ENCODE data around the gene PLA2R1.

DNA sequence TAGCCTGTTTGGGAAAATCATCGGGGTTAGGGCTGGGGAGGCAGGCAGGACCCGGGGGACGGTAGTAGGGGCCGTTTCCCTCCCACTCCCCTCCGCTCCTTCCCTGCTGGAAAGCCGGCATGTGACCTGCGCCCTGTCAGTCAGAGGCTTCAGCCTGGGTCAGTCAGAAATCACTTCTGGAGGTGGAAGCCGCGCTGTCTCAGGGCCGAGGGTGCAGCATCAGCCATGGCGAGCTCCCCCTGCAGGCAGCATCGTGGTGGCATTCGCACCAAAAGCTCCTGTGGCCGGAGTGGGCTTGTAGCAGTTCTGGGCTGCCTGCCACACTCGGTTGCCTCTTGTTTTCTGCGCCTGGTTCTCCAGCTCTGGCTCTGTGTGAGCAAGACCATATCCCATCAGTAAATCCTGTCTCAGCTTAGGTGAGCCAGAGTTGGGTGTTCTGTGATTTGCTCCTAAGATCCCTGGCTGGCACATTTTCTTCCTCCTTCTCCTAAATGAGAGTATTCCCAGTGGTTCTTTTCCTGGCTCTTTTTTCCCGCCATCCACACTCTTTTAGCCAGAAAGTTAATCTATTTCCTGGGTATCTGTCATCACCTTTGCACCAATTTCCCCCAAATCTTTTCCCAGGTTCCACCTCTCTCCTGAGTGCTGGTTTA is 140.5 kb downstream of the PLA2R1 start:
- TF ChIP-seq EZH2 (IDR thresholded peaks at IDR 0.05; ENCODE audit: low read length, missing control alignments) (no peak), CTCF (conservative IDR thresholded peaks at IDR 0.05 in 1 of 2, IDR thresholded peaks at IDR 0.05 in 1 of 2; ENCODE audit: low read depth in 1 of 2, low read length in 2 of 2) (peak; percentile 58 to 75)

Measured in fibroblast of lung (primary cell).